Loucy (cell line): ENCODE measurements around the gene USP33.

Source experiments
- H2AFZ ChIP-seq: fragments of 200-600 bp; sonication (generic); 2 replicates; pipeline ENCODE4 v1.6.0; 2016; ENCODE audit warnings: antibody characterized with exemption, mild to moderate bottlenecking, low read length, moderate library complexity
- H3F3A ChIP-seq: fragments of 200-600 bp; 2 replicates; pipeline ENCODE4 v1.6.0; 2016; ENCODE audit warnings: antibody characterized with exemption, low read depth, mild to moderate bottlenecking
- H3K27me3 ChIP-seq: fragments of 200-600 bp; sonication (generic); 2 replicates; pipeline ENCODE4 v1.6.1; 2014; ENCODE audit warnings: low read length, mild to moderate bottlenecking; ENCODE audit not compliant: insufficient read depth, poor library complexity, severe bottlenecking
- H3K36me3 ChIP-seq: fragments of 200-600 bp; sonication (generic); 2 replicates; pipeline ENCODE4 v1.6.1; 2016; ENCODE audit warnings: low read length; ENCODE audit not compliant: insufficient read depth
- H3K4me1 ChIP-seq: fragments of 200-600 bp; sonication (generic); 2 replicates; pipeline ENCODE4 v1.5.1; 2014; ENCODE audit warnings: low read length, mild to moderate bottlenecking; ENCODE audit not compliant: insufficient read depth, poor library complexity, severe bottlenecking
- H3K4me2 ChIP-seq: fragments of 200-600 bp; sonication (generic); 2 replicates; pipeline ENCODE4 v1.6.0; 2014; ENCODE audit warnings: antibody characterized with exemption, low read length, low read depth, mild to moderate bottlenecking; ENCODE audit not compliant: poor library complexity, severe bottlenecking
- H3K4me3 ChIP-seq: fragments of 200-600 bp; sonication (generic); 2 replicates; pipeline ENCODE4 v1.5.1; 2014; ENCODE audit warnings: low read length, mild to moderate bottlenecking, mixed read lengths; ENCODE audit not compliant: poor library complexity, severe bottlenecking
- H3K79me2 ChIP-seq: fragments of 200-600 bp; sonication (generic); 2 replicates; pipeline ENCODE4 v1.6.1; 2014; ENCODE audit warnings: low read length; ENCODE audit not compliant: insufficient read depth
- H3K9ac ChIP-seq: fragments of 200-600 bp; sonication (generic); 2 replicates; pipeline ENCODE4 v1.6.0; 2014; ENCODE audit warnings: mild to moderate bottlenecking, low read depth, low read length, moderate library complexity; ENCODE audit not compliant: poor library complexity, severe bottlenecking
- H3K9me2 ChIP-seq: fragments of 200-600 bp; sonication (generic); replicated peaks from 2 replicates; pipeline ENCODE4 v1.6.1; 2016; ENCODE audit warnings: low read depth, low read length, mixed read lengths
- H3K9me3 ChIP-seq: fragments of 200-600 bp; sonication (generic); 2 replicates; pipeline ENCODE4 v1.6.1; 2014; ENCODE audit warnings: mild to moderate bottlenecking, antibody characterized with exemption, low read length, low read depth; ENCODE audit not compliant: insufficient read depth
- H4K20me1 ChIP-seq: fragments of 200-600 bp; sonication (generic); 2 replicates; pipeline ENCODE4 v1.6.0; 2014; ENCODE audit warnings: antibody characterized with exemption, low read length, mild to moderate bottlenecking; ENCODE audit not compliant: insufficient read depth, poor library complexity, severe bottlenecking
- EZH2phosphoT487 ChIP-seq: fragments of 200-600 bp; IDR thresholded peaks from 2 replicates; pipeline ENCODE4 v1.6.1; 2018; ENCODE audit warnings: antibody characterized with exemption, mild to moderate bottlenecking, moderate library complexity, borderline replicate concordance
- TF ChIP-seq, protein P1 (sequence below): fragments of 200-600 bp; sonication (generic); conservative IDR thresholded peaks from 2 replicates; pipeline ENCODE4 v1.5.1; 2014; ENCODE audit warnings: mild to moderate bottlenecking, antibody characterized with exemption, low read length

Gene USP33

DNA sequence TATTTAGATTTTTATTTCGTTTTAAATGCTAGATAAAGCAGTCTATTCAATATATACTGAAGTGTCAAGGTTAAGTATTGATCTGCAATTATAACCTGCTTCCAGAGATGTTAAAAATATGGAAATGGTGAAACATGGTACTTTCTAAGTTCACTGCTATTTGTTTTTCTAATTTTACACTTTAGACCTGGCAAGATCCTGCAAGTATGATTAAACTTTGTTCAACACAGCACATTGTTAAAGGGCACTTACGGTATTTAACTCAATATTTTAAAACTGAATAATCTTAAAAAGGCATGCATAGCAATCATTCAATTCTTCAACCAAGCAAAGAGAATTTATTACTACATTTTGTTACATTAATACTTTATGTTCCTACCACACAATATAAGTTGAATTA is 41.5 kb downstream of the USP33 start:
- Histone ChIP-seq H3F3A (no peaks in the 10 kb centered on the region), H3K4me3 (no peak overlapping the region), H3K4me2 (no peak overlapping the region), H2AFZ (no peak overlapping the region), H3K79me2 (no peaks in the 10 kb centered on the region), H3K27me3 (no peaks in the 10 kb centered on the region), H3K9me2 (no peaks in the 10 kb centered on the region), H3K4me1 (no peaks in the 10 kb centered on the region), H4K20me1 (no peaks in the 10 kb centered on the region), H3K9ac (no peak overlapping the region), H3K9me3 (no peaks in the 10 kb centered on the region), H3K36me3 (peaks cover 80% of the 10 kb centered on the region; the same call in 1 of the 2 replicates)
- TF ChIP-seq EZH2phosphoT487, result no peak
- TF ChIP-seq, protein P1, sequence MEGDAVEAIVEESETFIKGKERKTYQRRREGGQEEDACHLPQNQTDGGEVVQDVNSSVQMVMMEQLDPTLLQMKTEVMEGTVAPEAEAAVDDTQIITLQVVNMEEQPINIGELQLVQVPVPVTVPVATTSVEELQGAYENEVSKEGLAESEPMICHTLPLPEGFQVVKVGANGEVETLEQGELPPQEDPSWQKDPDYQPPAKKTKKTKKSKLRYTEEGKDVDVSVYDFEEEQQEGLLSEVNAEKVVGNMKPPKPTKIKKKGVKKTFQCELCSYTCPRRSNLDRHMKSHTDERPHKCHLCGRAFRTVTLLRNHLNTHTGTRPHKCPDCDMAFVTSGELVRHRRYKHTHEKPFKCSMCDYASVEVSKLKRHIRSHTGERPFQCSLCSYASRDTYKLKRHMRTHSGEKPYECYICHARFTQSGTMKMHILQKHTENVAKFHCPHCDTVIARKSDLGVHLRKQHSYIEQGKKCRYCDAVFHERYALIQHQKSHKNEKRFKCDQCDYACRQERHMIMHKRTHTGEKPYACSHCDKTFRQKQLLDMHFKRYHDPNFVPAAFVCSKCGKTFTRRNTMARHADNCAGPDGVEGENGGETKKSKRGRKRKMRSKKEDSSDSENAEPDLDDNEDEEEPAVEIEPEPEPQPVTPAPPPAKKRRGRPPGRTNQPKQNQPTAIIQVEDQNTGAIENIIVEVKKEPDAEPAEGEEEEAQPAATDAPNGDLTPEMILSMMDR, result no peak

DNA sequence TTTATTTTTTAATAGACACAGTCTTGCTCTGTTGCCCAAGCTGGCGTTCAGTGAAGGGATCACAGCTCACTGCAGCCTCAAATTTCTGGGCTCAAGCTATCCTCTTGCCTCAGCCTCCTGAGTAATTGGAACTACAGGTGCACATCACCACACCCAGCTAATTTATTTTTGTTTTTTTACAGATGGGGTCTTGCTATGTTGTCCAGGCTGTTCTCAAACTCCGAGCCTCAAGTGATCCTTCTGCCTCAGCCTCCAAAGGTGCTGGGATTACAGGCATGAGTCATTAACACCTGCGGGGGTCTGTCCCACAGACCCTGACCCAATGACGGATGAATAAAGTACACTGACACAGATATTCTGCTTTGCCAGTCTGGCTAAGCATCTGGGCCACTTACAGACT is 43.6 kb downstream of the USP33 start:
- H4K20me1 ChIP-seq, result no peaks in the 10 kb centered on the region
- peaks cover 78% of the 10 kb centered on the region; the same call in 1 of the 2 replicates for H3K36me3 ChIP-seq
- no peaks in the 10 kb centered on the region for H3K4me1 ChIP-seq
- H3K4me3 ChIP-seq, result no peak overlapping the region
- H2AFZ ChIP-seq, result no peak overlapping the region
- no peak overlapping the region for H3K9ac ChIP-seq
- H3K4me2 ChIP-seq, result no peak overlapping the region
- H3K9me2 ChIP-seq, result no peaks in the 10 kb centered on the region
- no peaks in the 10 kb centered on the region for H3K9me3 ChIP-seq
- no peaks in the 10 kb centered on the region for H3K79me2 ChIP-seq
- H3K27me3 ChIP-seq, result no peaks in the 10 kb centered on the region
- no peaks in the 10 kb centered on the region for H3F3A ChIP-seq
- no peak for TF ChIP-seq EZH2phosphoT487
- TF ChIP-seq, protein P1, result no peak

DNA sequence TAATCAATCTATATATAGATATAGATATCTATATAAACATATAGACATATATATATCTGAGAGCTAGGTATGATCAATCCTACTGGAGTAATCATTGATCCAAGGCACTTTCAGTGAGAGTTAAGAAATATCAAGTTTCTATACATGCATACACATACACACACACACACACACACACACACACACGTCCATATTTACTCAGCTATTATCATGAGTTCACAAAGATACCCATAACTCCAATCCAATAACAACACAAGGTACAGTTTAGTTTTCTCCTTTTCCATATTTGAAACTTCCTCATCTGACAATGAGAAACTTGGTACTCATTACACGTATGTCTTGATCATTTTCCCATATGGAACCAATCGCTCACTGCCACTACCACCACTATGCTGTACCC is 49.9 kb downstream of the USP33 start:
- no peaks in the 10 kb centered on the region for H3K4me1 ChIP-seq
- no peak overlapping the region for H3K4me2 ChIP-seq
- H3K9ac ChIP-seq, result no peak overlapping the region
- H3K9me2 ChIP-seq, result no peaks in the 10 kb centered on the region
- no peak overlapping the region for H2AFZ ChIP-seq
- no peaks in the 10 kb centered on the region for H3K9me3 ChIP-seq
- H3K27me3 ChIP-seq, result no peaks in the 10 kb centered on the region
- H3F3A ChIP-seq, result no peaks in the 10 kb centered on the region
- H3K79me2 ChIP-seq, result no peaks in the 10 kb centered on the region
- no peaks in the 10 kb centered on the region for H4K20me1 ChIP-seq
- peaks cover 55% of the 10 kb centered on the region for H3K36me3 ChIP-seq
- TF ChIP-seq, protein P1, result no peak
- TF ChIP-seq EZH2phosphoT487, result no peak
- H3K4me3 ChIP-seq, result no peak overlapping the region
